Mesothelial cell of epicardium (in vitro differentiated cells): ENCODE results near the gene MVB12B. TPM values are rescaled to one million over a fixed set of nuclear protein-coding genes. Genes with fewer than 3 reads are reported as not detected.

Source experiments
- DNase-seq, 2 experiments: peaks; one replicate each; pipeline ENCODE4 v3.0.0; 2021; ENCODE audit warnings: low spot score in 2 of 2; ENCODE audit not compliant: unreplicated experiment in 2 of 2
- H3K27ac Mint-ChIP-seq: 2 replicates; pipeline ENCODE4 v1.8.0; 2021; ENCODE audit warnings: mixed read lengths
- H3K27me3 Mint-ChIP-seq: 2 replicates; pipeline ENCODE4 v1.8.0; 2021; ENCODE audit warnings: low read depth, mixed read lengths
- H3K36me3 Mint-ChIP-seq: 2 replicates; pipeline ENCODE4 v1.8.0; 2021; ENCODE audit warnings: mixed read lengths
- H3K4me1 Mint-ChIP-seq: 2 replicates; pipeline ENCODE4 v1.8.0; 2021; ENCODE audit warnings: mixed read lengths
- H3K4me3 Mint-ChIP-seq: 2 replicates; pipeline ENCODE4 v1.8.0; 2021; ENCODE audit warnings: mild to moderate bottlenecking, moderate library complexity, mixed read lengths
- H3K9me3 Mint-ChIP-seq: 2 replicates; pipeline ENCODE4 v1.8.0; 2021; ENCODE audit warnings: mixed read lengths
- CTCF ChIP-seq: fragments of 200-600 bp; sonication (generic); IDR thresholded peaks from one replicate; pipeline ENCODE4 v1.5.0; 2021; ENCODE audit warnings: antibody characterized with exemption; ENCODE audit not compliant: unreplicated experiment
- total RNA-seq: library from RNA; stranded (reverse); gene quantifications from 3 replicates; pipeline ENCODE4 v1.2.1, GENCODE V29; 2021

The MVB12B gene
- total RNA-seq, 1 donor from 2014 or later = 43.7 TPM

DNA sequence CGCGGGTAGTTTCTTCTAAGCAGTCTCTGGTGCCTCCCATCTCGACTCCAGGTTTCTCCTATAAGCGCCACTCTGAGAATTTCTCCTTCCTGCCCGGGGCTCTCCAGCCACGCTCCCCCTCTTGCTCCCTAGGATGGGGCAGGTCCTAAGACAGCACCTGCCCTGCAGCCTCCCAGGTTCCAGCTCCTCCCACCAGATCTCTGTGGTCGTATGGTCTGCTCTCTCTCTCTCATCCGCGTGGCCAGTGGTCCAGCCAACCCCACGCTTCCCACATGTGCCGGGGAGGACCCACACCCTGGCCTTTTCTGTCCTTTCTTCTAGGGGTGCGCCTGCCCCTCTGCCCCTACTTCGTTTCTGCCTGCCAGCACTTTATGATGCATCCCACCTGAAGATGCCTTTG is 40.5 kb downstream of the MVB12B start:
- H3K9me3 Mint-ChIP-seq = peaks cover 15% of the 10 kb centered on the region
- no peak overlapping the region for H3K4me3 Mint-ChIP-seq
- peaks cover 21% of the 10 kb centered on the region for H3K36me3 Mint-ChIP-seq
- no peaks in the 10 kb centered on the region for H3K27me3 Mint-ChIP-seq
- TF ChIP-seq CTCF = no peak
- H3K4me1 Mint-ChIP-seq = peaks cover 19% of the 10 kb centered on the region
- peak overlapping the region; percentile 68 for H3K27ac Mint-ChIP-seq
- DNase-seq = no peak

DNA sequence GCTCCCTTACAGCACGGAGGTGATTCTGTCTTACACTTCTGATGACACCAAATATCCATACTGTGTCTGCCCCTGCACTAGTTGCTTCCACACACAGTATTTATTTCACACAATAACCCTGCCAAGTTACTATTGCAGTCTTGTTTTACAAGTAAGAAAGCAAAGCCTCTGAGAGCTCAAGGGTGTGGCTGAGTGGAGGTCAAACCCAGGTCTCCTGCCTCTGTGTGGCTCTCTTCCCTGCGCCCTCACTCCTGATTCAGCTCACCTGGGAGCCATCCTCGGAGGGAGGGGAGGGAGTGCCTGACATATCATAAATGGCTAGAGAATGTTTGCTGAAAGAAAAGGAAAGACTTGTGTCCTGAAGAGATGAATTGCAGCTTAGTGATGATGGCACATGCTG is 41.0 kb downstream of the MVB12B start:
- Mint-ChIP-seq H3K9me3 (peaks cover 11% of the 10 kb centered on the region), H3K4me1 (peaks cover 22% of the 10 kb centered on the region), H3K27ac (peak overlapping the region; percentile 68), H3K27me3 (no peaks in the 10 kb centered on the region), H3K4me3 (no peak overlapping the region), H3K36me3 (peaks cover 18% of the 10 kb centered on the region)
- TF ChIP-seq CTCF = no peak
- no peak for DNase-seq

DNA sequence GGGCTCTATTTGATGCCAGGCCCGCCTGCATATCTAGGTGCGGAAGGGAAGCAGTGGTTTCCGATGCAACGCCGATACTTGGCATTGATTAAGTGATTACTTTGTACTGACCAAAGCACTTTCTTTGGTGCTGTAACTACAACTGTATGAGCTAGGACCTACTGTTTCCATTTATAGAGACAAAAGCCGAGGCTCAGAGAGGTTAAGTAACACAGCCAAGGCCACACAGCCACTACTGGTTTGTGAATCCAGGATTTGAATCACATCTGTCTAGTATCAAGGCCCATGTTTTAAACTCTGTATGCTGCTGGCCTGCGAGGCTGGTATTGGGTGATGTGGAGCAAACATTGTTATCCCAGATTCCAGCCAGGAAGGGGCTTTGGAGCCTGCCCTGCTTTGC is 41.4 kb downstream of the MVB12B start:
- Mint-ChIP-seq H3K9me3 (peaks cover 11% of the 10 kb centered on the region), H3K27me3 (no peaks in the 10 kb centered on the region), H3K4me3 (no peak overlapping the region), H3K36me3 (peaks cover 18% of the 10 kb centered on the region), H3K27ac (peak overlapping the region; percentile 68), H3K4me1 (peaks cover 25% of the 10 kb centered on the region)
- TF ChIP-seq CTCF = no peak
- DNase-seq = no peak

DNA sequence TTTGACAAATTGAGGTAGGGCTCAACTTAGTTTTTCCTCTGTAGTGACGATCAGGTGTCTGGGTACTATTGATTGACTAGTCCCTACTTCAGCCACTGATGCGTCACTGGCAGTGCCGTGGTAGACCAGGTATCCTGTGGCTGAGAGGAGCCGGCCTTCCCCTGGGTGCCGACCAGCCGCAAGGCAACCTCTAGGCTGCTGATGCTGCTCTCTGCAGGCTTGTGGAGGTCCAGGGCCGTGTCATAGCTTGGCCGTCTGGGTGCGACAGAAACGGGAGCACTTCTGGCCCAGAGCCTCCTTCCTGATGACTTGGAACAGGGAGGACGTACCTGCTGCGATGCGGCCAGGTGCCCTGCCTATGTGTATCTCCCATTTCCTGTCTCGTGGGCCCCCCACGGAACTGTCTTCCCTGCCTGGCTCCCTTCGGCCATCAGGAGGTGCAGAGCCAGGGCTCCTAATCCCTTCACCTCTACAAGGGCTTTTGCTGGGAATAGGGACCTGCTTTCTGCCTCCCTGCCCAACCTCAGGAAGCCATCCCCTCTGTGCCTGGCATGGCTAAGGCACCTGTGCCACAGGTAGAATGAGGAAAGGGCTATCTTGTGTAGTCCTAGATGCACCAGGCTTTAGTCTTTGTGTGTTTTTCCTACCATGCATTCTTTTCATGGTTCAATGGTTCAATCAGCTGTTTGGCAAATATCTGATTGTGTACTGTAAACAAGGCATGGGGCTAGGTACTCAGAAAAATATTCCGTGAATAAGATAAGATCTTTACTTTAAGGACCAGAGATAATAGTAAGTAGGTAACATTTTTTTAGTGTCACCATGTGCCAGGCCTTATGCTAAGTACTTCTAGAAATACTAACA is 44.6 kb downstream of the MVB12B start:
- H3K27ac Mint-ChIP-seq = no peak overlapping the region
- no peak for TF ChIP-seq CTCF
- H3K4me3 Mint-ChIP-seq = no peak overlapping the region

DNA sequence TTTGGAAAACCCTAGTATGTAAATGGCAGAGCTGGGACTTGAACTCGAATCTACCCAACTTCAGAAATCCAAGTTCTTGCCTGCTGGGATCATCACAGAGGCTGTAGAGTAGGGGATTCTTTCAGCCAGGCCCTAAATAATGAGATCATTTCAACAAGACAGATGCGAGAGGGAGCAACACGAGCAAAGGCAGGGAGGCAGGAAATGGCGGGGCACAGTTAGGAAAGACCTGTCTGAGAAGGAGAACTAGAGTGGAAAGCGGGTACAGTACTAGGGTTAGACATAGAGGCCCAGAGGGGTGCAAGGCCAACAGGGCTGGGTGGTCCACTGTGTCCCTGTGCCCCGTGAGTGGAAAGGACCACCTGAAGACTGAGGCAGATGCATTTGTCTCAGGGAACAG is 46.1 kb downstream of the MVB12B start:
- no peak for TF ChIP-seq CTCF
- Mint-ChIP-seq H3K27me3 (no peaks in the 10 kb centered on the region), H3K36me3 (peaks cover 5% of the 10 kb centered on the region), H3K9me3 (no peaks in the 10 kb centered on the region), H3K4me1 (peaks cover 52% of the 10 kb centered on the region), H3K4me3 (no peak overlapping the region), H3K27ac (peak overlapping the region; percentile 61)
- DNase-seq = no peak

More for the DNA sequence above, 44.6 kb downstream of the MVB12B start:
- Mint-ChIP-seq H3K36me3 (peaks cover 5% of the 10 kb centered on the region), H3K27me3 (no peaks in the 10 kb centered on the region), H3K4me1 (peaks cover 52% of the 10 kb centered on the region), H3K9me3 (no peaks in the 10 kb centered on the region)
- no peak for DNase-seq
